Spleen (tissue), 7 donors: Measurements from ENCODE around the gene IL18BP.

Experiments
- CTCF ChIP-seq, 11 experiments: fragments of 200-600 bp in 7 of 11; fragments of 450-650 bp in 4 of 11; sonication (generic) in 4 of 11; IDR thresholded peaks in 8 of 11; conservative IDR thresholded peaks in 3 of 11; 1 replicate in 7 of 11; 2 replicates in 4 of 11; pipeline versions ENCODE4 v1.4.0 to v1.8.0; 2016 to 2021; ENCODE audit warnings: antibody characterized with exemption in 11 of 11, inconsistent platforms in 4 of 11, mild to moderate bottlenecking in 1 of 11
- POLR2AphosphoS5 ChIP-seq, 3 donors: sonication (generic); formaldehyde crosslinking; IDR thresholded peaks; one replicate each; pipeline ENCODE4 v1.5.1; 2017; ENCODE audit warnings: antibody characterized with exemption in 3 of 3
- donor health status: DM: no; HTN: no; CAD: no; lungs with moderate emphysema.
- donor health status: DM: no; HTN: no; CAD: no.
- donor health status: DM: no; HTN: no; CAD: no.

DNA sequence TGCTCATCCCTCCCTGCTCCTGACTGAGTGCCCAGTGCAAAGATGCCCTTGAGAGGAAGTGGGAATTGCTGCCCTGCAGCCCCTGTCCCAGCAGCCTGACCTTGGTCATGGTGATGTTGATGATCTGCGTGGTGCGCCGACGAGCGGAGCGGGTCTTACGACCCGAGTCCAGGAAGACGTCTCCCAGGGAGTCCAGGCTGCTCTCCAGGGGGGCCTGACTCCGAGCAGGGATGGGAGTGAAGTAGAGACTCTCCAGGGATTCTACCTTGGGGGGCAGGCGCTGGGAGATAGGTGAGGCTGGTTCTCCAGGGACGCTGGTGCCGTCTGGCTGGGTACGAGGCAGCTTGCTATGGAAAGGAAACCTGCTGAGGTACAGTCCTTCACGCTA is 8.4 kb downstream of the IL18BP start:
- TF ChIP-seq CTCF (IDR thresholded peaks at IDR 0.05 in 8 of 11, conservative IDR thresholded peaks at IDR 0.05 in 3 of 11) (no peak), POLR2AphosphoS5 (IDR thresholded peaks at IDR 0.05) (peak in 2 of 3 donors; percentile 51 to 74)
